Measurements from ENCODE around the gene EID2B. TPM values are rescaled to one million over a fixed set of nuclear protein-coding genes. Genes with fewer than 3 reads are reported as not detected.

Gene EID2B
- total and polyA plus RNA-seq, 2 of the 8 experiments (the other 6 are each of a cell fraction or from before 2014, with no cell fraction given): 2.1 to 2.4 TPM

DNA sequence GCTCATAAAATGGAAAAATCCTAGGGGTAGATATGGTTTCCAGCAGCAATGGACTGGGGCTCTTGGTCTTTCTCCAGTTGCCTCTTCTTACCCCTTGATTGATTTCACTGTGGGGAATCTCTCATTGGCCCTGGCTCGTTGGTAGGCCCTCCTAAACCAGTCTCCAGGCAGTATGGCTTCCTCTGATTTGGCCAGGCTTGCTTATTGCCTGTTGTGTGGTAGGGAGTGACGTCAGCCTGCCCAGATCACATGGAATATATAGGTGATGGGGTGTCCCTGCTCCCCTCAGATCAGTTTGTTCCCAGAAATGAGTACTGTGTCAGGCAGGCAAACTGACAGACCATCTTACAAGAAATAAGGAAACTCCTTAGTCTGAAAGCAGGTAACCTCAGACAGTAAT is 23.4 kb downstream of the EID2B start:
- POLR2A ChIA-PET (ENCODE audit: partially characterized antibody): interaction anchor here (0.6 to 1.6 kb wide), 6 partner anchors 8 to 77 kb away, joined by 3 to 7 read pairs (median 3); no protein-coding TSS in a partner anchor
- Histone ChIP-seq H3K27me3 (replicated peaks in 1 of 4; ENCODE audit: control insufficient read depth in 3 of 4, extremely low read depth in 1 of 4, insufficient read depth in 3 of 4, low read length in 3 of 4) (peaks cover 25 to 51% (median 47%) of the 10 kb centered on the region in 4 experiments), H4K91ac (replicated peaks; ENCODE audit: insufficient read length, low read length) (no peak overlapping the region), H3K23me2 (ENCODE audit: low read depth, low read length) (peaks cover 7% of the 10 kb centered on the region), H2BK12ac (ENCODE audit: low read depth, low read length) (no peak overlapping the region), H3K18ac (ENCODE audit: extremely low read depth, low read length) (no peak overlapping the region), H4K20me1 (replicated peaks in 1 of 2; ENCODE audit: control insufficient read depth in 1 of 2, insufficient read depth in 2 of 2, low read length in 2 of 2) (peaks cover 0 to 3% of the 10 kb centered on the region in 2 experiments), H2BK15ac (ENCODE audit: low read length) (no peak overlapping the region), H4K5ac (ENCODE audit: insufficient read length, low read depth, low read length) (no peak overlapping the region), H3K4ac (replicated peaks; ENCODE audit: insufficient read length, low read depth, low read length) (no peak overlapping the region), H3K27ac (ENCODE audit: low read depth, low read length) (no peak overlapping the region), H2BK120ac (replicated peaks; ENCODE audit: low read depth, low read length) (no peak overlapping the region), H3K23ac (ENCODE audit: insufficient read length) (no peak overlapping the region), H3K14ac (ENCODE audit: insufficient read length) (no peak overlapping the region), H3K9me3 (ENCODE audit: insufficient read depth in 2 of 2, low read depth in 1 of 2, low read length in 1 of 2) (peaks cover 0 to 6% of the 10 kb centered on the region in 2 experiments; a peak in 1 of 4 replicates), H2BK5ac (ENCODE audit: low read depth, low read length) (no peak overlapping the region), H3K56ac (replicated peaks; ENCODE audit: insufficient read length, low read depth, low read length) (no peak overlapping the region), H3K79me1 (ENCODE audit: low read depth, low read length) (no peaks in the 10 kb centered on the region), H3K9ac (replicated peaks in 1 of 4; ENCODE audit: extremely low read depth in 1 of 4, low read depth in 3 of 4, low read length in 3 of 4) (no peak overlapping the region), H2AK5ac (ENCODE audit: low read depth, low read length) (no peak overlapping the region), H3K4me1 (replicated peaks in 1 of 4; ENCODE audit: control insufficient read depth in 3 of 4, insufficient read depth in 4 of 4, low read length in 3 of 4) (peaks cover 0 to 4% (median 0%) of the 10 kb centered on the region in 4 experiments; a peak in 2 of 7 replicates), H3K4me3 (ENCODE audit: extremely low read depth in 1 of 4, insufficient read depth in 2 of 4, low read depth in 3 of 4, low read length in 4 of 4) (no peak overlapping the region), H3K4me2 (ENCODE audit: insufficient read depth in 1 of 2, low read depth in 2 of 2, low read length in 2 of 2) (no peak overlapping the region), H2AFZ (ENCODE audit: low read length) (no peak overlapping the region), H3K36me3 (ENCODE audit: control insufficient read depth in 2 of 4, insufficient read depth in 4 of 4, low read length in 3 of 4) (no peaks in the 10 kb centered on the region), H4K8ac (ENCODE audit: extremely low read depth, insufficient read depth, low read length) (no peak overlapping the region), H2BK20ac (ENCODE audit: low read length) (no peak overlapping the region), H3K79me2 (ENCODE audit: control insufficient read depth in 1 of 2, insufficient read depth in 2 of 2, low read length in 2 of 2) (no peaks in the 10 kb centered on the region)
- TF ChIP-seq BRCA1 (IDR thresholded peaks at IDR 0.05; ENCODE audit: low read depth, low read length) (no peak), SRF (IDR thresholded peaks at IDR 0.05; ENCODE audit: low read depth, low read length) (no peak), SP1 (IDR thresholded peaks at IDR 0.05; ENCODE audit: low read depth, low read length) (no peak), MAFK (IDR thresholded peaks at IDR 0.05; ENCODE audit: low read depth, low read length) (no peak), POLR2AphosphoS5 (IDR thresholded peaks at IDR 0.05; ENCODE audit: low read depth, low read length) (no peak), SAP30 (IDR thresholded peaks at IDR 0.05; ENCODE audit: insufficient read depth, insufficient replicate concordance, low read length) (no peak), JUND (IDR thresholded peaks at IDR 0.05; ENCODE audit: low read length) (no peak), NRF1 (IDR thresholded peaks at IDR 0.05; ENCODE audit: low read depth, low read length) (no peak), SIX5 (IDR thresholded peaks at IDR 0.05; ENCODE audit: low read depth, low read length) (no peak), KDM4A (IDR thresholded peaks at IDR 0.05; ENCODE audit: low read depth, low read length, severe bottlenecking) (no peak), CHD1 (IDR thresholded peaks at IDR 0.05; ENCODE audit: low read depth, low read length) (no peak)
- TF ChIP-seq, protein P1, sequence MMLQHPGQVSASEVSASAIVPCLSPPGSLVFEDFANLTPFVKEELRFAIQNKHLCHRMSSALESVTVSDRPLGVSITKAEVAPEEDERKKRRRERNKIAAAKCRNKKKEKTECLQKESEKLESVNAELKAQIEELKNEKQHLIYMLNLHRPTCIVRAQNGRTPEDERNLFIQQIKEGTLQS (IDR thresholded peaks at IDR 0.05; ENCODE audit: insufficient read depth, low read depth, low read length): no peak
- TF ChIP-seq, protein P2, sequence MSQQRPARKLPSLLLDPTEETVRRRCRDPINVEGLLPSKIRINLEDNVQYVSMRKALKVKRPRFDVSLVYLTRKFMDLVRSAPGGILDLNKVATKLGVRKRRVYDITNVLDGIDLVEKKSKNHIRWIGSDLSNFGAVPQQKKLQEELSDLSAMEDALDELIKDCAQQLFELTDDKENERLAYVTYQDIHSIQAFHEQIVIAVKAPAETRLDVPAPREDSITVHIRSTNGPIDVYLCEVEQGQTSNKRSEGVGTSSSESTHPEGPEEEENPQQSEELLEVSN (IDR thresholded peaks at IDR 0.05): no peak
- CTCF ChIA-PET (ENCODE audit: partially characterized antibody): interaction anchor here (0.8 to 1.2 kb wide), 3 partner anchors 9 to 35 kb away, joined by 3 to 4 read pairs (median 3); no protein-coding TSS in a partner anchor
- WGBS, 2 experiments (ENCODE audit: extremely low coverage in 1 of 2, insufficient coverage in 1 of 2, insufficient read length in 1 of 2, insufficient replicate concordance in 2 of 2, low coverage in 1 of 2, low lambda C conversion rate in 2 of 2, missing lambda C conversion rate in 1 of 2): 87% methylated on average over 2 of the region's 2 CpGs; no CpG with 5 or more reads in 1 of the 2 experiments
- DNase-seq (ENCODE audit: low read depth in 1 of 2, low spot score in 2 of 2): no peak
- no peak for FAIRE-seq
